Activated naive CD8-positive, alpha-beta T cell treated with anti-CD3 and anti-CD28 coated beads, Interleukin-2, amount 50 U/mL, for 16 hours (primary cell): Measurements from ENCODE around the gene HMCN1.
"Not testable (repeated sequence)": the region's sequence is repeated elsewhere in the genome, so short reads cannot be mapped to it uniquely, and the experiment has no call there.

Experiments
- DNase-seq: peaks from one replicate; pipeline ENCODE4 v3.0.0-alpha.2; 2020; ENCODE audit warnings: low read depth, low spot score

The HMCN1 gene

GRCh38 chr1:186149591-186149990 is 415.4 kb downstream of the HMCN1 start:
- no peak for DNase-seq

GRCh38 chr1:186152227-186152619 is 418.0 kb downstream of the HMCN1 start:
- DNase-seq, result no peak

- DNase-seq, result no peak
Measured at GRCh38 chr1:186152620-186153239, 418.5 kb downstream of the HMCN1 start.

- DNase-seq, result no peak
Measured at GRCh38 chr1:186154651-186155050, 420.5 kb downstream of the HMCN1 start.

- no peak for DNase-seq
Measured at GRCh38 chr1:186155594-186155993, 421.4 kb downstream of the HMCN1 start.

GRCh38 chr1:186162895-186163294 is 428.7 kb downstream of the HMCN1 start:
- not testable (repeated sequence) for DNase-seq

GRCh38 chr1:186164773-186165172 is 430.6 kb downstream of the HMCN1 start:
- no peak for DNase-seq

GRCh38 chr1:186165303-186165702 is 431.1 kb downstream of the HMCN1 start:
- no peak for DNase-seq

GRCh38 chr1:186167096-186167668 is 433.0 kb downstream of the HMCN1 start:
- no peak for DNase-seq

- DNase-seq, result no peak
Measured at GRCh38 chr1:186175588-186175987, 441.4 kb downstream of the HMCN1 start.

- DNase-seq, result no peak
Measured at GRCh38 chr1:186178426-186179043, 444.3 kb downstream of the HMCN1 start.

- DNase-seq, result no peak
Measured at GRCh38 chr1:186179231-186179630, 445.0 kb downstream of the HMCN1 start.

- DNase-seq, result no peak
Measured at GRCh38 chr1:186183219-186183618, 449.0 kb downstream of the HMCN1 start.

GRCh38 chr1:186183970-186184628 is 449.9 kb downstream of the HMCN1 start:
- no peak for DNase-seq

GRCh38 chr1:186186251-186186650 is 452.1 kb downstream of the HMCN1 start:
- DNase-seq, result not testable (repeated sequence)

- DNase-seq, result no peak
Measured at GRCh38 chr1:186187601-186188000, 453.4 kb downstream of the HMCN1 start.

GRCh38 chr1:186188004-186188539 is 453.9 kb downstream of the HMCN1 start:
- no peak for DNase-seq

- DNase-seq, result no peak
Measured at GRCh38 chr1:186188736-186189135, 454.5 kb downstream of the HMCN1 start.

GRCh38 chr1:186189156-186189555 is 455.0 kb downstream of the HMCN1 start:
- no peak for DNase-seq

- DNase-seq, result no peak
Measured at GRCh38 chr1:186191511-186191910, 457.3 kb downstream of the HMCN1 start.

GRCh38 chr1:186193224-186193623 is 459.0 kb downstream of the HMCN1 start:
- DNase-seq, result no peak

GRCh38 chr1:186194107-186194756 is 460.0 kb downstream of the HMCN1 start:
- no peak for DNase-seq
